CD4-positive, alpha-beta T cell treated with Interleukin-10 for 1 hour (primary cell): Measurements from ENCODE around the gene RREB1.
"Not testable (repeated sequence)": the region's sequence is repeated elsewhere in the genome, so short reads cannot be mapped to it uniquely, and the experiment has no call there.

Experiments used
- DNase-seq: peaks from one replicate; pipeline ENCODE4 v3.0.0-alpha.2; 2020

The RREB1 gene

GRCh38 chr6:7147051-7147671 is 39.4 kb downstream of the RREB1 start:
- DNase-seq, result no peak

- DNase-seq, result no peak
Observed at GRCh38 chr6:7148100-7148822, 40.5 kb downstream of the RREB1 start.

DNA sequence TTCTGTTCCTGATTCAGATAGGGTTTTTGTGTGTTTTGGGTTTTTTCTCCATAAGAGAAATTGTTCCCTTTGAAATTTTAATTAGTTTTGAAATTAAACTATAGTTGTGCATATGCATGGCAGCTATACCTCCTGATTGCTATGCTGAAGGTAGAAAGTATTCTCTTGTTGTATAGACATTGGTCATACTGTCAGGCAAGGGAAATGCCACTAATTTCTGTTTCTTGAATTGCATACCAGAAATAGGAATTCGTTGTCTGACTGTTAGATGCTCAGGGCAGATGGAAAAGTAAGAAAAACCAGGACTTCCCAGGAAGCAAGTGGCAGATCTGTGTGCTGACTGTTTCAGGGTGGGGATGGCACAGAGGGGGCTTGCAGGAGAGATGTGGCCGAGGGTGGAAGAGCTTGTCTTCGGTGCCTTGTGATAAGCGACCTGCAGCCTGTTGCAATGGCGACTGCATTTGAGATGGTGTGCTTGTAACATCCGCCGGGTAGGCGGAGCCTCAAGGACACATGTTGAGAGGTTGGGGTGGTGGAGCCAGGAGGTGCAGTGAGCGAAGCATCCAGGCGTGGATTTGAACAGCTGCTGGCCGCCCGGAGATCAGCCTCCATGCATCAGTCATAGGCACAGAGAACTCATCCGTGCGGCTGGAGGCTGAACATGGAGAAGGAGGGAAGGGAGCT is 42.8 kb downstream of the RREB1 start:
- DNase-seq, result no peak

DNA sequence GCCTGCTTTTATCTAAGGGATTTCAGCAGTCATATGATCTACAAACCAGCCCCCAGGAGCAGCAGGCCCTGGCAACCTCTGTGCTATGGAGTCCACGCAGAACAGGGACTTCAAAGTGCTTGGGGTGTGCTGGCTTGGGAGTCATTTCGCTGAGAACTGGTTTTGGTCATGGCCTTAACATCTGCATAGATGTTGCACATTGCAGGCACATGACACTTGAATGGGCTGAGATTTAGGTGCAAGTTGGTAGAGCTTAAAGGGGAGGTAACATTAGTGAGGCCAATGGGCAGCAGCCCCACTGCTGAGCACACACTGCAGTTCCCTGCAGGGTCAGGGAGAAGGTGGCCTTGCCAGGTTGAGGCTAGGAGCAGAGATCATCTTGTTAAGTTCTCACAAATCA is 43.6 kb downstream of the RREB1 start:
- no peak for DNase-seq

DNA sequence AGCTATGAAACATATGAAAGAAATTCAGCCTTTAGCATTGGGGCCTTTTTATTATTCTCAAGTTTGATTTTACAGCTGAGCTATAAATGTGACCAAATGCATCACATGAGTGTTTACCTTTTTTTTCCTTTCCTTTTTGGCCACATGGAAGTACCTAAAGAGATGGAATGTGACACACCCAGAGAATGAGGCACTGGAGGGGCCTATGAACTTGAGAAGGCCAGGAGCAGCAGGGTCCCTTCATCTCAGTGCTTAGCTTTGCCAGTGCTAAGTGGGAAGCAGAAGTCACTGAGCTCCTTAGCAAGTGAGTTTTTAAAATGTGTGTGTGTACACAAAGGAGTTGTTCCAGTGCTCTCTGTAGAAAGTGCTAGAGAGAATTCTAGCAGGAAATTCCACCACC is 44.7 kb downstream of the RREB1 start:
- DNase-seq, result no peak

DNA sequence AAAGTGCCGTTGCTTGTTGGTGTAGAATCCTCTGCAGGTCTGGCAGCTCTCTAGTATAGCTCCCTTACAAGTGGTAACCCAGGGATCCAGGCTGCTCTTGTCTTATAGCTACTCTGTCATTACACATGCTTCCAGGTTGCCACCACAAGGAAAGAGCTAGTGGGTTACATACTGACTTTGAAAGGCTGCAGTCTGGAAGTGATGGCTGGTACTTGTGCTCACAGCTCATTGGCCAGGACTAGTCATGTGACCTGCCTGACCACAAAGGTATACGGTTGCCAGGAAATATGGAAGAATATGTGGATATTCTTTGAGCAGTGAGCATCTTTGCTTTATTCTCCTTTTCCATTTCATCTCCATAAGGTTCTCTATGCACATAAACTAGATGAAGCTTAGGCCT is 46.0 kb downstream of the RREB1 start:
- DNase-seq, result no peak

- no peak for DNase-seq
Observed at GRCh38 chr6:7154341-7155139, 46.8 kb downstream of the RREB1 start.

GRCh38 chr6:7155871-7156579 is 48.3 kb downstream of the RREB1 start:
- no peak for DNase-seq

DNA sequence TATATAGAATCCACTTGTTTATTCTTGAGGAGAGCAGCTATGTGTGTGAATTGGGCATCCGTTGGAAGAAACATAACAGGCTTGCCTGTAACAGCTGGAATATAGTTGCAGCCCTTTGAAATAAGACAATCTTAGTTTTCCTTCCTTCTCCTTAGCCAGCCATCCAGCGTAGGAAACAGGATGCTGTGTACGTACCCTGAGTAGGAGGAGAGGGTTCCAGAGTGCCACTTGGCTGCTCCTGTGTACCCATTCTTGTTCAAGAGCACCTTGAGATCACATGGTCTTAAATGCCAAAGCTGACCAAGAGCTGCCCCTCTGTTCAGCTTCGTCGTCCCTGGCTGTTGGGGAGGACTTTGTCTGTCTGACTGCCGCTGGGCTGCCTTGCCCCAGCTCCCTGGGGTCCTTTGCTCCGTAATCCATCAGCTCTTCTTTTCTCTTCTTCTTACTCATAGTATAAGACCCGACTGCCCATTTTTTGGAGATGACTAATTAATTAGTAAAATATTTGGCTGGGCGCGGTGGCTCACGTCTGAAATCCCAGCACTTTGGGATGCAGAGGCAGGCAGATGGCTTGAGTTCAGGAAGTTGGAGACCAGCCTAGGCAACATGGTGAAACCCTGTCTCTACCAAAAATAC is 49.0 kb downstream of the RREB1 start:
- no peak for DNase-seq

GRCh38 chr6:7157307-7157706 is 49.5 kb downstream of the RREB1 start:
- not testable (repeated sequence) for DNase-seq

DNA sequence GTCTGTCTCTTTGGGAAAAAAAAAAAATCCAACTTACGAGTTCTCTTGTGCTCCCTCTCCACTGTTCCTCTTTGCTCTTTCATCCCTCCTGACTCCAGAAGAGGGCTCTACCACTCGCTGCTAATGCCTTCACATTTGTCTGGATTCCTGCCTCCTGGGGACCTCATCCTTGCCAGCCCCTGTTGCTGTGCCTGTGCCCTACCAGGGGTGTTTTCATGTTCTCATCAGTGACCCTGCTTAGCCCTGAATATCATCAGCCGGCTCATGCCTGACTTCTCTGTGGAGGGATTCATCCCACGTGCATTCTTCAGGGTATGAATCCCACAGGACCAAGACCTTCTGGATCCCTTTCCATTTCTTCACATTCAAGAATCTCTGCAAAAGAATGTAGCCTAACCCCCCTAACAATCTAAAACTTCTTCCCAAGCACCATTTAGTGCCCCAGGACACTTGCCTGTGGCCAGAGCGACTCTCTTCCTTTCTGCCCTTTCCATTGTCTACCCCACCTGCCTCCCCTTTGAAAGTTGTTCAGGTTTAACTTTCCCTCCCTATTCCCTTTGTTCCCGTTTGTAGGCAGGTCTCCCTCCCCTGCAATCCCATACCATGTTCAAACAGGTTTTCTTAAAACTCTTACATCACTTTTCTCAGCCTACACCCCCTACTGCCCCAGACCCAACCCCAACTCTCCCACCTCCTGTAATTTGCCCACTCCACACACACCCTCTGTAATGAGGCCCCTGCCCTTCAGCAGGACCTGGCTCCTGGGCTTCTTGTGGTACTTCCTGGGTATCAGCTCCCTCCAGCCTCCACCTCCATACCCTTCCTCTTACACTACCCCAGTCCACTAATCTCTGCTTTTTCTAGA is 50.2 kb downstream of the RREB1 start:
- DNase-seq, result no peak

DNA sequence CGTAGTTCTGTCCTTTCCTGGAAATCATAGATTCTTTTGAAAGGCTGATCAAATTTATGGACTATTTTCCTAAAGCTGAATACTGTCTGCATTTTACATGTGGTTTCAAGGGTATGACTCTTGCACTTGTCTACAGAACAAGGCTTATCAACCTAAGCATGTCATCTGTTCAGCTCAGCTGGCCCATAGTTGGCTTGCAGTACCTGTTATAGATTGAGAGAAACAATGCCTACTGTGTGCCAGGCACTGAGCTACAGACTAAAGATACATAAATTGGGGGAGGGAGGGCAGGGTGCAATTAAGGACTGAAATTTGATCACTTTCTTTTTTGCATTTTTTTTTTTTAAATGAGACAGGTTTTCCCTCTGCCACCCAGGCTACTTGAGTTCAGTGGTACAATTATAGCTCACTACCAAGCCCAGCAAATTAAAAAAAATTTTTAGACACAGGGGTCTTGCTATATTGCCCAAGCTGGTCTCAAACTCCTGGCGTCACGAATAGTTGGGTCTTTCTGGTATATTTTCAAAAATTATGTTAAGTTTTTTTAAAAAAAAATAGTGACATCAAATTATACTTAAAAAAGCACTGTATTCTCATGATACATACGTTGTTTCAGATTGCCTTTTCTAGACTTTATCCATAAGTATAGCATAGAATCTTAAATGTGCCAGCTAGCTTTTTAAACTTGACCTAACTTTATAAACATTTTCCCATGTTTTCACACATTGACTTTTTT is 52.2 kb downstream of the RREB1 start:
- no peak for DNase-seq

DNA sequence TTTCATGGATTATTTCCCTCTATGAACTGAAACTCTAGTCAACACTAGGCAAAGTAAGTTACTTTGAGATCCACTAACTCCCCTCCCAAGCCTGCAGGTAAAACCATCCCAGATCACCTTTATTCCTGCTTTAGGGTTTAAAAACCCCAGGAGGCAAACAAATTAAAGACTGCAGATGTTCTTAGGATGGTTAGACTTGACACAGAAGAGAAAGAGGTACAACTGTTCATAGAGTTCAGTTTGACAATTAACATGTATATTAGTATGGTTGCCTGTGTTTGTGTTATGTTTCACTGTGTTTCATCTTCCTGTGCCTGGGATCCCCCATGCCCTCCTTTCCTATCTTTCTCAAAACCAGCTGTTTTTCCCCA is 53.5 kb downstream of the RREB1 start:
- DNase-seq, result no peak

GRCh38 chr6:7161845-7162244 is 54.1 kb downstream of the RREB1 start:
- DNase-seq, result no peak

DNA sequence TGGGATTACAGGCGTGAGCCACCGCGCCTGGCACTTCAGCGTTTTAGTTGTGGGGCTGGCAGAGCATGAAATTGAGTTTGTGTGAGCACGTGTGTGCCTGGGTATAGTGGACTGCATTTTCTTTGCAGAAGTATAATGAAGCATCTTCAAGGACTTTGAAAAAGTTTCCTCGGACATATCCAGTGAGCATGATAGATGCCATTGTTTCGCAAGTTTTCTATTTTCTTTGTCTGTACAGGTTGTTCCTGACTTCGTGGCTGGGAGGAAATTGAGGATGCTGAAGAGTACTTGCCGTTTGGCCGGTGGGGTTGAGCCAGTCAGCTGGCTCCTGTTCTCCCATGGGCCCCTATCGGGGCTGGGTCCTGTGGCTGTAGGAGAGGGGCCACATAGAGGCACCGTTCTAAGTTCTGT is 55.9 kb downstream of the RREB1 start:
- no peak for DNase-seq

DNA sequence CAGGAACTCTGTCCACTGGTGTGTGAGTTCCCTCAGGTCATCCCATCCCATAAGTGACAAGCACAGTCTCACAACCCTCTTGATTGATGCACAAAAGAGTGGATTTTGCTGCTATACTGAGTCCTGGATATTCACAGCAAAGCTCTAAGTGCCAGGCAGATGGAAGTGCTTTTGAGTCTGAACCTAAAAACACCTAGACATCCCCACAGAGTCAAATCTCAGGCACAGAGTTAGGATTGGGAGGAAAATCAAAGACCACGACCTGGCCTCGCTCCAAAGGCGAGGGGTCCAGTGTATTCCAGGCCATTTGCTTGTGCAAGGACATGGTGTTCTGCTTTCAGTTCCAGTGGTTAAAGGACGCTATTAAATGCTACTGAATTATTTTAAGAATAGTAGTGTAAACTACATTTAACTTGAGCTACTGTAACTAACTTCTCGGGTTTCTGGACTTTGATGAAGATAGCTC is 56.8 kb downstream of the RREB1 start:
- DNase-seq, result no peak

DNA sequence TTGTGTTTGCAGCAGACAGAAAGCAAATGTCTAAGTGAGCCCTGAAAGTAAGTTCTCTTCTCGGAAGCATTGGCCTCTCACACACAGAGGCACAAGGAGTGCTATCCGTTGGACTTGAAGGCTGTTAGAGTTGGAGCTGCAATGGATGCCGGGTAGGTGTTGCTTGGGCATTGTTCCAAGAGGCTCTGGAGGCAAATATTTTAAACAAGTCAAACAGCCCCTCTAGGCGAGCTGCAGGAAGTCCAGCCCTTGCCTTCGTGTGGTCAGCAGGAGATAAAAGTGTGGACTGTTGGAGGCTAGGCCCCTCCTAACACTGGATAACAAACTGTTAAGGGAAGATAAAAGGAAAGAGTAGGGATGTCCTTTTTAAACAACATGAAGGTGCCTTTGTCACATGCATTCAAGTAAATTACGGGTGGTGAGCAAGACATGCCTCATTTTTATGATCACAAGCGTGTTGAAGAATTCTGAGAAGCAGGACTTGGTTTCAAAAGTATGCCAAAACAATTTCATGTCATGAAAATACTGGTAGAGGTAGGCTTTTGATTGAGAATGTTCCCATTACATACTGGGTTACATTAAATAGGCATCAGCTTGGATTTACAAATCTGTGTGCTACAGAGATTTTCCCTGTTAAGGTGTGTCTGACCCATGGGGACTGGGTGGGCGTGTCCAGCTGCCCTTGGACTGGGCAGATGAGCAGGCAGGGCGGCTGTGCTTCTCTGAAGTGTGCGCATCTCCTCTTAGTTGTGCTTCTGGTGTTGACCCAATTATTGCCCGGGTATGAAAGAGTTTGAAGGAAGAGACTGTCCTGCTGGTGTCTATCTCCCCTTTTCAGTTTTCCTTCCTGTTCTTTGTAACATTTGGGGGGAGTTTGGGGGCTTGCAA is 57.5 kb downstream of the RREB1 start:
- no peak for DNase-seq

GRCh38 chr6:7165890-7166267 is 58.1 kb downstream of the RREB1 start:
- DNase-seq, result no peak
